Keratinocyte (primary cell): ENCODE measurements around the gene HLA-DPA1.

ENCODE experiments used
- CTCF ChIP-seq, 3 experiments: IDR thresholded peaks in 1 of 3; conservative IDR thresholded peaks in 1 of 3; optimal IDR thresholded peaks in 1 of 3; 2 replicates in 2 of 3; 3 replicates in 1 of 3; pipeline versions ENCODE3 to v1.5.1; 2011; ENCODE audit warnings: low read length in 3 of 3, mild to moderate bottlenecking in 3 of 3, moderate library complexity in 2 of 3, control low read depth in 1 of 3, inconsistent platforms in 1 of 3; ENCODE audit not compliant: insufficient read depth in 2 of 3; ENCODE audit errors: extremely low read depth in 1 of 3
- EZH2 ChIP-seq: IDR thresholded peaks from one replicate; pipeline ENCODE4 v1.6.1; 2012; ENCODE audit warnings: inconsistent platforms, mild to moderate bottlenecking, low read length, moderate library complexity

- TF ChIP-seq CTCF (optimal IDR thresholded peaks at IDR 0.05 in 1 of 3, IDR thresholded peaks at IDR 0.05 in 1 of 3, conservative IDR thresholded peaks at IDR 0.05 in 1 of 3; ENCODE audit: extremely low read depth in 1 of 3, insufficient read depth in 2 of 3, low read length in 3 of 3), result no peak
- TF ChIP-seq EZH2, result no peak
Observed at GRCh38 chr6:33034554-33034953, 38.9 kb downstream of the HLA-DPA1 start.
